ENCODE measurements around the gene LPIN1. TPM values are rescaled to one million over a fixed set of nuclear protein-coding genes. Genes with fewer than 3 reads are reported as not detected.

Gene LPIN1
- total and polyA plus RNA-seq, 2 of the 13 experiments (the other 11 are each of a cell fraction or from before 2014, with no cell fraction given): 9.7 to 19.4 TPM

- TF ChIP-seq REST (IDR thresholded peaks at IDR 0.05; ENCODE audit: borderline replicate concordance in 1 of 2, low read depth in 1 of 2, low read length in 2 of 2) (no peak), HOXA3 (CRISPR knock-in tag; IDR thresholded peaks at IDR 0.05) (0 out of 2 replicates have a peak, but pooled peaks have one; percentile 19), ZNF580 (CRISPR knock-in tag; IDR thresholded peaks at IDR 0.05; ENCODE audit: borderline replicate concordance, low read depth) (no peak), DNMT3B (CRISPR knock-in tag; conservative IDR thresholded peaks at IDR 0.05) (no peak), ZNF660 (CRISPR knock-in tag; IDR thresholded peaks at IDR 0.05; ENCODE audit: borderline replicate concordance, low read depth) (no peak), ZSCAN29 (CRISPR knock-in tag; conservative IDR thresholded peaks at IDR 0.05) (no peak), ZNF513 (CRISPR knock-in tag; conservative IDR thresholded peaks at IDR 0.05) (no peak), THAP9 (CRISPR knock-in tag; IDR thresholded peaks at IDR 0.05; ENCODE audit: borderline replicate concordance) (no peak), ZFP41 (CRISPR knock-in tag; IDR thresholded peaks at IDR 0.05; ENCODE audit: borderline replicate concordance) (no peak), ZFAT (CRISPR knock-in tag; conservative IDR thresholded peaks at IDR 0.05) (no peak), HIVEP1 (CRISPR knock-in tag; IDR thresholded peaks at IDR 0.05) (peak; percentile 60; the same call in 1 of the 2 replicates), ZNF704 (CRISPR knock-in tag; IDR thresholded peaks at IDR 0.05; ENCODE audit: borderline replicate concordance) (no peak), ELF1 (CRISPR knock-in tag; IDR thresholded peaks at IDR 0.05) (peak; percentile 65), ARNT (IDR thresholded peaks at IDR 0.05) (no peak), FOXP1 (IDR thresholded peaks at IDR 0.05) (no peak), FOXP1 (CRISPR knock-in tag; IDR thresholded peaks at IDR 0.05) (no peak), SALL1 (CRISPR knock-in tag; IDR thresholded peaks at IDR 0.05) (no peak; the same call in 1 of the 2 replicates), NCOA2 (CRISPR knock-in tag; IDR thresholded peaks at IDR 0.05) (no peak), MIER2 (CRISPR knock-in tag; IDR thresholded peaks at IDR 0.05) (no peak; the same call in 1 of the 2 replicates), STAG1 (CRISPR knock-in tag; IDR thresholded peaks at IDR 0.05) (peak; percentile 85), ZNF749 (CRISPR knock-in tag; IDR thresholded peaks at IDR 0.05; ENCODE audit: borderline replicate concordance) (no peak)
These were observed 7.6 kb upstream of the LPIN1 start (continued) for GRCh38 chr2:11738589-11739436.
